HepG2 (cell line): Measurements from ENCODE around the gene MAPK6. TPM values are rescaled to one million over a fixed set of nuclear protein-coding genes. Genes with fewer than 3 reads are reported as not detected.

ENCODE experiments used
- AKAP8 ChIP-seq: sonication (generic); formaldehyde crosslinking; IDR thresholded peaks from 2 replicates; pipeline ENCODE4 v1.5.1; 2020; ENCODE audit warnings: mild to moderate bottlenecking, missing genetic modification reagents
- CHCHD3 ChIP-seq: sonication (generic); formaldehyde crosslinking; IDR thresholded peaks from 2 replicates; pipeline ENCODE4 v1.8.0; 2022; ENCODE audit warnings: mild to moderate bottlenecking, missing genetic modification reagents, moderate library complexity
- EZH2 ChIP-seq: conservative IDR thresholded peaks from 2 replicates; pipeline ENCODE4 v1.6.1; 2012; ENCODE audit warnings: mild to moderate bottlenecking, low read depth, low read length, moderate library complexity
- GATAD1 ChIP-seq: IDR thresholded peaks from 2 replicates; pipeline ENCODE4 v1.6.1; 2016; ENCODE audit warnings: missing genetic modification reagents, missing compliant biosample characterization
- HNRNPUL1 ChIP-seq: fragments of 200-400 bp; formaldehyde crosslinking; IDR thresholded peaks from 2 replicates; pipeline ENCODE4 v1.6.1; 2017; ENCODE audit warnings: low read depth, mild to moderate bottlenecking, low read length, moderate library complexity
- HOXA5 ChIP-seq: sonication (generic); formaldehyde crosslinking; IDR thresholded peaks from 2 replicates; pipeline ENCODE4 v1.4.0; 2020; ENCODE audit warnings: missing genetic modification reagents
- JDP2 ChIP-seq: sonication (generic); formaldehyde crosslinking; IDR thresholded peaks from 2 replicates; pipeline ENCODE4 v1.8.1; 2022; ENCODE audit warnings: missing genetic modification reagents, borderline replicate concordance
- MXD3 ChIP-seq: IDR thresholded peaks from 2 replicates; pipeline ENCODE4 v1.6.1; 2016; ENCODE audit warnings: mild to moderate bottlenecking, missing biosample characterization, missing genetic modification reagents
- NR2F6 ChIP-seq, 2 experiments: IDR thresholded peaks; 2 replicates each; pipeline ENCODE4 v1.6.1; 2016; ENCODE audit warnings: antibody characterized with exemption in 1 of 2, mild to moderate bottlenecking in 1 of 2
- POLR2A ChIP-seq, 2 experiments: IDR thresholded peaks; 2 replicates each; pipeline ENCODE4 v1.6.1; 2011; ENCODE audit warnings: low read depth in 2 of 2, low read length in 2 of 2, mild to moderate bottlenecking in 1 of 2, moderate library complexity in 1 of 2; ENCODE audit not compliant: insufficient read depth in 1 of 2
- REXO4 ChIP-seq: sonication (generic); formaldehyde crosslinking; IDR thresholded peaks from 2 replicates; pipeline ENCODE4 v1.8.0; 2022; ENCODE audit warnings: missing genetic modification reagents, mild to moderate bottlenecking, borderline replicate concordance
- RORA ChIP-seq: sonication (generic); formaldehyde crosslinking; IDR thresholded peaks from 2 replicates; pipeline ENCODE4 v1.5.0; 2020; ENCODE audit warnings: mild to moderate bottlenecking, missing genetic modification reagents, moderate library complexity
- SMAD1 ChIP-seq: sonication (generic); formaldehyde crosslinking; IDR thresholded peaks from 2 replicates; pipeline ENCODE4 v1.4.0; 2020; ENCODE audit warnings: missing genetic modification reagents, low read depth, mild to moderate bottlenecking, borderline replicate concordance
- SOX6 ChIP-seq, 2 experiments: fragments of 450-650 bp in 1 of 2; sonication (generic) in 1 of 2; formaldehyde crosslinking in 1 of 2; IDR thresholded peaks; 2 replicates each; pipeline versions ENCODE4 v1.4.0 to v1.6.1; 2017 to 2020; ENCODE audit warnings: antibody characterized with exemption in 1 of 2, mild to moderate bottlenecking in 1 of 2, missing genetic modification reagents in 1 of 2
- SSRP1 ChIP-seq: IDR thresholded peaks from 2 replicates; pipeline ENCODE4 v1.6.1; 2016; ENCODE audit warnings: control low read depth
- ZFX ChIP-seq: sonication (generic); formaldehyde crosslinking; IDR thresholded peaks from 2 replicates; pipeline ENCODE4 v1.4.0; 2020; ENCODE audit warnings: mild to moderate bottlenecking, low read depth, missing genetic modification reagents, moderate library complexity
- ZMYM3 ChIP-seq: sonication (generic); formaldehyde crosslinking; IDR thresholded peaks from 2 replicates; pipeline ENCODE4 v1.5.1; 2020; ENCODE audit warnings: mild to moderate bottlenecking, missing genetic modification reagents
- ZNF772 ChIP-seq: sonication (generic); formaldehyde crosslinking; IDR thresholded peaks from 2 replicates; pipeline ENCODE4 v1.5.0; 2020; ENCODE audit warnings: mild to moderate bottlenecking, missing genetic modification reagents
- polyA plus RNA-seq, 8 experiments: library from polyadenylated mRNA; depleted of rRNA in 3 of 8; stranded (reverse) in 7 of 8; unstranded in 1 of 8; fragments of >200 nt; fragmentation: Illumina TruSeq in 4 of 8; extraction: Trizol in 4 of 8; gene quantifications; 2 replicates each; pipeline versions ENCODE4 v1.2.1 to v1.2.3, GENCODE V29; 2011 to 2016; ENCODE audit warnings: low read depth in 4 of 8, missing spikeins in 1 of 8, mixed read lengths in 1 of 8; ENCODE audit not compliant: insufficient read depth in 1 of 8
- total RNA-seq, 5 experiments: library from RNA; depleted of rRNA; stranded (reverse); fragments of >200 nt; fragmentation: Illumina TruSeq; extraction: Trizol; gene quantifications; 2 replicates each; pipeline ENCODE4 v1.2.3, GENCODE V29; 2016; ENCODE audit warnings: low read depth in 1 of 5
- TF ChIP-seq, protein P1 (sequence below): sonication (generic); formaldehyde crosslinking; IDR thresholded peaks from 2 replicates; pipeline ENCODE4 v1.4.0; 2020; ENCODE audit warnings: missing genetic modification reagents, borderline replicate concordance
- TF ChIP-seq, protein P2 (sequence below): sonication (generic); formaldehyde crosslinking; IDR thresholded peaks from 2 replicates; pipeline ENCODE4 v1.9.0; 2021; ENCODE audit warnings: missing genetic modification reagents, borderline replicate concordance
- TF ChIP-seq, protein P3 (sequence below): sonication (generic); formaldehyde crosslinking; IDR thresholded peaks from 2 replicates; pipeline ENCODE4 v1.5.0; 2020; ENCODE audit warnings: mild to moderate bottlenecking, low read depth, missing genetic modification reagents, borderline replicate concordance
- TF ChIP-seq, protein P4 (sequence below): IDR thresholded peaks from 2 replicates; pipeline ENCODE4 v1.6.1; 2016; ENCODE audit warnings: missing genetic modification reagents, missing compliant biosample characterization
- TF ChIP-seq, protein P5 (sequence below): sonication (generic); formaldehyde crosslinking; IDR thresholded peaks from 2 replicates; pipeline ENCODE4 v1.8.0; 2023; ENCODE audit warnings: mild to moderate bottlenecking, missing genetic modification reagents

Gene MAPK6
- total and polyA plus RNA-seq, 2 of the 13 experiments (the other 11 are each of a cell fraction or from before 2014, with no cell fraction given) = 89.5 to 99.7 TPM

GRCh38 chr15:51971375-51972133, 47.5 kb upstream of the MAPK6 start, which contains the start of gene LEO1 (continued):
- TF ChIP-seq MXD3 (CRISPR knock-in tag) = peak; percentile 89
- TF ChIP-seq, protein P1, sequence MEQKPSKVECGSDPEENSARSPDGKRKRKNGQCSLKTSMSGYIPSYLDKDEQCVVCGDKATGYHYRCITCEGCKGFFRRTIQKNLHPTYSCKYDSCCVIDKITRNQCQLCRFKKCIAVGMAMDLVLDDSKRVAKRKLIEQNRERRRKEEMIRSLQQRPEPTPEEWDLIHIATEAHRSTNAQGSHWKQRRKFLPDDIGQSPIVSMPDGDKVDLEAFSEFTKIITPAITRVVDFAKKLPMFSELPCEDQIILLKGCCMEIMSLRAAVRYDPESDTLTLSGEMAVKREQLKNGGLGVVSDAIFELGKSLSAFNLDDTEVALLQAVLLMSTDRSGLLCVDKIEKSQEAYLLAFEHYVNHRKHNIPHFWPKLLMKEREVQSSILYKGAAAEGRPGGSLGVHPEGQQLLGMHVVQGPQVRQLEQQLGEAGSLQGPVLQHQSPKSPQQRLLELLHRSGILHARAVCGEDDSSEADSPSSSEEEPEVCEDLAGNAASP = peak; percentile 75; the same call in 1 of the 2 replicates
- no peak for TF ChIP-seq JDP2
- TF ChIP-seq, protein P2, sequence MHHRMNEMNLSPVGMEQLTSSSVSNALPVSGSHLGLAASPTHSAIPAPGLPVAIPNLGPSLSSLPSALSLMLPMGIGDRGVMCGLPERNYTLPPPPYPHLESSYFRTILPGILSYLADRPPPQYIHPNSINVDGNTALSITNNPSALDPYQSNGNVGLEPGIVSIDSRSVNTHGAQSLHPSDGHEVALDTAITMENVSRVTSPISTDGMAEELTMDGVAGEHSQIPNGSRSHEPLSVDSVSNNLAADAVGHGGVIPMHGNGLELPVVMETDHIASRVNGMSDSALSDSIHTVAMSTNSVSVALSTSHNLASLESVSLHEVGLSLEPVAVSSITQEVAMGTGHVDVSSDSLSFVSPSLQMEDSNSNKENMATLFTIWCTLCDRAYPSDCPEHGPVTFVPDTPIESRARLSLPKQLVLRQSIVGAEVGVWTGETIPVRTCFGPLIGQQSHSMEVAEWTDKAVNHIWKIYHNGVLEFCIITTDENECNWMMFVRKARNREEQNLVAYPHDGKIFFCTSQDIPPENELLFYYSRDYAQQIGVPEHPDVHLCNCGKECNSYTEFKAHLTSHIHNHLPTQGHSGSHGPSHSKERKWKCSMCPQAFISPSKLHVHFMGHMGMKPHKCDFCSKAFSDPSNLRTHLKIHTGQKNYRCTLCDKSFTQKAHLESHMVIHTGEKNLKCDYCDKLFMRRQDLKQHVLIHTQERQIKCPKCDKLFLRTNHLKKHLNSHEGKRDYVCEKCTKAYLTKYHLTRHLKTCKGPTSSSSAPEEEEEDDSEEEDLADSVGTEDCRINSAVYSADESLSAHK (CRISPR knock-in tag) = no peak
- TF ChIP-seq POLR2A (IDR thresholded peaks at IDR 0.05; ENCODE audit: insufficient read depth in 1 of 2, low read depth in 2 of 2, low read length in 2 of 2) = peak; percentile 76 to 77; a peak in 3 of 4 replicates
- no peak for TF ChIP-seq REXO4 (CRISPR knock-in tag)
- TF ChIP-seq SOX6 (IDR thresholded peaks at IDR 0.05) = no peak
- TF ChIP-seq SOX6 (CRISPR knock-in tag; IDR thresholded peaks at IDR 0.05) = peak; percentile 49
- peak; percentile 92 for TF ChIP-seq HOXA5 (CRISPR knock-in tag)
- TF ChIP-seq ZNF772 (CRISPR knock-in tag) = peak; percentile 60; the same call in 1 of the 2 replicates
- TF ChIP-seq, protein P3, sequence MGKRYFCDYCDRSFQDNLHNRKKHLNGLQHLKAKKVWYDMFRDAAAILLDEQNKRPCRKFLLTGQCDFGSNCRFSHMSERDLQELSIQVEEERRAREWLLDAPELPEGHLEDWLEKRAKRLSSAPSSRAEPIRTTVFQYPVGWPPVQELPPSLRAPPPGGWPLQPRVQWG (CRISPR knock-in tag) = no peak
- TF ChIP-seq RORA (CRISPR knock-in tag) = peak; percentile 97; the same call in 1 of the 2 replicates
- TF ChIP-seq AKAP8 (CRISPR knock-in tag) = no peak
- TF ChIP-seq SMAD1 (CRISPR knock-in tag) = 0 out of 2 replicates have a peak, but pooled peaks have one; percentile 60
- TF ChIP-seq ZMYM3 (CRISPR knock-in tag) = peak; percentile 47
- no peak for TF ChIP-seq EZH2
- peak; percentile 94 for TF ChIP-seq GATAD1 (CRISPR knock-in tag)
- no peak for TF ChIP-seq CHCHD3 (CRISPR knock-in tag)
- no peak for TF ChIP-seq HNRNPUL1
- no peak for TF ChIP-seq NR2F6 (IDR thresholded peaks at IDR 0.05)
- TF ChIP-seq NR2F6 (CRISPR knock-in tag; IDR thresholded peaks at IDR 0.05) = 0 out of 2 replicates have a peak, but pooled peaks have one; percentile 8
- TF ChIP-seq, protein P4, sequence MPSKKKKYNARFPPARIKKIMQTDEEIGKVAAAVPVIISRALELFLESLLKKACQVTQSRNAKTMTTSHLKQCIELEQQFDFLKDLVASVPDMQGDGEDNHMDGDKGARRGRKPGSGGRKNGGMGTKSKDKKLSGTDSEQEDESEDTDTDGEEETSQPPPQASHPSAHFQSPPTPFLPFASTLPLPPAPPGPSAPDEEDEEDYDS (CRISPR knock-in tag) = peak; percentile 91
- 0 out of 2 replicates have a peak, but pooled peaks have one; percentile 70 for TF ChIP-seq SSRP1 (CRISPR knock-in tag)
- TF ChIP-seq, protein P5, sequence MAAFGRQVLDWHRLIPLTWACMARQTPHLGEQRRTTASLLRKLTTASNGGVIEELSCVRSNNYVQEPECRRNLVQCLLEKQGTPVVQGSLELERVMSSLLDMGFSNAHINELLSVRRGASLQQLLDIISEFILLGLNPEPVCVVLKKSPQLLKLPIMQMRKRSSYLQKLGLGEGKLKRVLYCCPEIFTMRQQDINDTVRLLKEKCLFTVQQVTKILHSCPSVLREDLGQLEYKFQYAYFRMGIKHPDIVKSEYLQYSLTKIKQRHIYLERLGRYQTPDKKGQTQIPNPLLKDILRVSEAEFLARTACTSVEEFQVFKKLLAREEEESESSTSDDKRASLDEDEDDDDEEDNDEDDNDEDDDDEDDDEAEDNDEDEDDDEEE (CRISPR knock-in tag) = peak; percentile 67; the same call in 1 of the 2 replicates
- peak; percentile 73 for TF ChIP-seq ZFX (CRISPR knock-in tag)
